Suprapubic skin (tissue), 4 donors: ENCODE results near the gene STPG2.

Experiments
- EP300 ChIP-seq: sonication (generic); formaldehyde crosslinking; IDR thresholded peaks from one replicate; pipeline ENCODE4 v1.6.1; 2017; ENCODE audit warnings: antibody characterized with exemption
- POLR2A ChIP-seq, 2 donors: fragments of 450-650 bp; IDR thresholded peaks; one replicate each; pipeline ENCODE4 v1.6.1; 2017; ENCODE audit warnings: antibody characterized with exemption in 2 of 2, mild to moderate bottlenecking in 2 of 2, moderate library complexity in 2 of 2
- POLR2AphosphoS5 ChIP-seq, 3 donors: sonication (generic); formaldehyde crosslinking; IDR thresholded peaks; one replicate each; pipeline ENCODE4 v1.6.1; 2017; ENCODE audit warnings: antibody characterized with exemption in 3 of 3
- TF ChIP-seq, protein P1 (sequence below), 2 donors: fragments of 200-600 bp in 1 of 2; fragments of 450-650 bp in 1 of 2; sonication (generic) in 1 of 2; IDR thresholded peaks; one replicate each; pipeline ENCODE4 v1.5.1; 2016 to 2019; ENCODE audit warnings: antibody characterized with exemption in 2 of 2, mild to moderate bottlenecking in 1 of 2, moderate library complexity in 1 of 2

- no peak for TF ChIP-seq POLR2AphosphoS5 (IDR thresholded peaks at IDR 0.05)
- TF ChIP-seq POLR2A (IDR thresholded peaks at IDR 0.05), result no peak
- TF ChIP-seq, protein P1, sequence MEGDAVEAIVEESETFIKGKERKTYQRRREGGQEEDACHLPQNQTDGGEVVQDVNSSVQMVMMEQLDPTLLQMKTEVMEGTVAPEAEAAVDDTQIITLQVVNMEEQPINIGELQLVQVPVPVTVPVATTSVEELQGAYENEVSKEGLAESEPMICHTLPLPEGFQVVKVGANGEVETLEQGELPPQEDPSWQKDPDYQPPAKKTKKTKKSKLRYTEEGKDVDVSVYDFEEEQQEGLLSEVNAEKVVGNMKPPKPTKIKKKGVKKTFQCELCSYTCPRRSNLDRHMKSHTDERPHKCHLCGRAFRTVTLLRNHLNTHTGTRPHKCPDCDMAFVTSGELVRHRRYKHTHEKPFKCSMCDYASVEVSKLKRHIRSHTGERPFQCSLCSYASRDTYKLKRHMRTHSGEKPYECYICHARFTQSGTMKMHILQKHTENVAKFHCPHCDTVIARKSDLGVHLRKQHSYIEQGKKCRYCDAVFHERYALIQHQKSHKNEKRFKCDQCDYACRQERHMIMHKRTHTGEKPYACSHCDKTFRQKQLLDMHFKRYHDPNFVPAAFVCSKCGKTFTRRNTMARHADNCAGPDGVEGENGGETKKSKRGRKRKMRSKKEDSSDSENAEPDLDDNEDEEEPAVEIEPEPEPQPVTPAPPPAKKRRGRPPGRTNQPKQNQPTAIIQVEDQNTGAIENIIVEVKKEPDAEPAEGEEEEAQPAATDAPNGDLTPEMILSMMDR (IDR thresholded peaks at IDR 0.05), result no peak
- no peak for TF ChIP-seq EP300
Measured at GRCh38 chr4:97917115-97917514, 226.2 kb downstream of the STPG2 start.
